Esophagus muscularis mucosa (tissue), 4 donors: Measurements from ENCODE around the gene CCNE1. TPM values are rescaled to one million over a fixed set of nuclear protein-coding genes. Genes with fewer than 3 reads are reported as not detected.

ENCODE experiments used
- DNase-seq: peaks from one replicate; pipeline ENCODE4 v3.0.0-alpha.2; 2017; ENCODE audit errors: extremely low spot score
- H3K27ac ChIP-seq, 4 donors: fragments of 200-600 bp; sonication (generic); replicated peaks in 1 of 4; 1 replicate in 3 of 4; 2 replicates in 1 of 4; pipeline ENCODE4 v1.5.1; 2016 to 2019; ENCODE audit warnings: mild to moderate bottlenecking in 1 of 4
- H3K27me3 ChIP-seq, 4 donors: fragments of 200-600 bp; sonication (generic); one replicate each; pipeline versions ENCODE4 v1.5.1 to v1.6.0; 2016 to 2019
- H3K36me3 ChIP-seq, 4 donors: fragments of 200-600 bp; sonication (generic); one replicate each; pipeline ENCODE4 v1.5.1; 2016 to 2019
- H3K4me1 ChIP-seq, 4 donors: fragments of 200-600 bp; sonication (generic); one replicate each; pipeline ENCODE4 v1.5.1; 2016 to 2019
- H3K4me3 ChIP-seq, 4 donors: fragments of 200-600 bp; sonication (generic); 1 replicate in 2 of 4; 2 replicates in 2 of 4; pipeline ENCODE4 v1.5.1; 2016 to 2019; ENCODE audit warnings: mild to moderate bottlenecking in 4 of 4, moderate library complexity in 1 of 4
- H3K9me3 ChIP-seq, 4 donors: fragments of 200-600 bp; sonication (generic); 1 replicate in 3 of 4; 2 replicates in 1 of 4; pipeline ENCODE4 v1.5.1; 2016 to 2019
- EP300 ChIP-seq: sonication (generic); formaldehyde crosslinking; IDR thresholded peaks from one replicate; pipeline ENCODE4 v1.6.1; 2017; ENCODE audit warnings: antibody characterized with exemption
- POLR2A ChIP-seq: fragments of 450-650 bp; IDR thresholded peaks from one replicate; pipeline ENCODE4 v1.6.1; 2017; ENCODE audit warnings: antibody characterized with exemption, moderate library complexity, mild to moderate bottlenecking, low read depth
- POLR2AphosphoS5 ChIP-seq, 2 donors: sonication (generic); formaldehyde crosslinking; IDR thresholded peaks; one replicate each; pipeline ENCODE4 v1.6.1; 2017; ENCODE audit warnings: antibody characterized with exemption in 2 of 2
- WGBS: methylation state at CpG from one replicate; pipeline ENCODE4 v1.1.5; 2018; 5-methylcytosine and 5-hydroxymethylcytosine counted together
- intact Hi-C: fragments of 100-400 bp; cut with DNase I; formaldehyde crosslinking; loops from one replicate; pipeline ENCODE4 v1.15.1; 2023
- total RNA-seq, 4 donors: library from RNA; depleted of rRNA; stranded (reverse); fragments of >200 nt; gene quantifications; one replicate each; pipeline versions ENCODE4 v1.1.0 to v1.2.1, GENCODE V29; 2016
- TF ChIP-seq, protein P1 (sequence below), 3 experiments: fragments of 200-600 bp in 2 of 3; fragments of 450-650 bp in 1 of 3; sonication (generic) in 2 of 3; IDR thresholded peaks; one replicate each; pipeline ENCODE4 v1.5.1; 2017 to 2019; ENCODE audit warnings: antibody characterized with exemption in 3 of 3, mild to moderate bottlenecking in 2 of 3, moderate library complexity in 1 of 3

Gene CCNE1
- total RNA-seq, 4 donors from 2014 or later: 0.42 to 4.0 (median 2.4) TPM

DNA sequence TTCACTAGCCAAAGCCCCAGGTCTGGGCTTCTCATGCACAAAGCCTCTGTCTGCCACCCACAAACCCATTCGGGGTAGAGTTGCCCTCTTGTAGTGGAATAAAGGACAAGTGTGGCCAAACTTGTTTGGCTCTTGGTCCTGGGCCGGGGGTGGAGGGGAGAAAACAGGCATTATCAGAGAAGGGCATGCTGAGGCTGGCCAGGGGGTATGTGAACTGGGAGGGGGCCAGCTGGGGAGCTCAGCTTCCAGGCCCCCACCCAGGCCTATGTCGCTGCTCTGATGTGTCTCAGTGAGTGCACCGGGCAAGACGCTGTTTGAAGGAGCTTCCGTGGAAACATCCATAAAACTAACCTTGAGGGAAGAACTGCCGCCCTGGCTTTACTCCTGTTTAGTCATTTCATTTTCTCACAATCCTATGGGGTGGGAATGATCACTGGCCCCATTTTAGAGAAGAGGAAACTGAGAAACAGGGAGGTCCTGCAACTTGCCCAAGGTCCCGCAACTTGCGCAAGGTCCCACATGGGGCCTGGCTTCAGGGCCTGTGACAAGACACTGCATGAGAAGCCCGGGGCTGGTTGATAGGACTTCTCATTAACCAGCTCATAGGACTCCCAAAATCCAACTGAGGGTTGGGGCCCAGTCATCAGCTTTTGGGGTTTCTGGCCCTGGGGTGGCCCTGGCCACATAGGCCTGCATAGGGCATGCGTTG is 30.8 kb downstream of the CCNE1 start:
- H3K4me1 ChIP-seq: peaks cover 20 to 28% (median 27%) of the 10 kb centered on the region in 4 donors
- WGBS: 84% methylated on average over 10 of the region's 11 CpGs
- H3K4me3 ChIP-seq: peak overlapping the region; percentile 55 to 87 (median 75)
- H3K27ac ChIP-seq: peak overlapping the region in 3 of 4 donors; percentile 84 to 90 (median 90)
- H3K36me3 ChIP-seq: no peaks in the 10 kb centered on the region
- peaks cover 0 to 20% (median 0%) of the 10 kb centered on the region in 4 donors for H3K27me3 ChIP-seq
- intact Hi-C loops: loop anchor here (5.0 kb wide), 1 partner anchor 35 kb away; no protein-coding TSS in a partner anchor
- no peak for TF ChIP-seq POLR2A
- no peak for TF ChIP-seq EP300
- TF ChIP-seq, protein P1, sequence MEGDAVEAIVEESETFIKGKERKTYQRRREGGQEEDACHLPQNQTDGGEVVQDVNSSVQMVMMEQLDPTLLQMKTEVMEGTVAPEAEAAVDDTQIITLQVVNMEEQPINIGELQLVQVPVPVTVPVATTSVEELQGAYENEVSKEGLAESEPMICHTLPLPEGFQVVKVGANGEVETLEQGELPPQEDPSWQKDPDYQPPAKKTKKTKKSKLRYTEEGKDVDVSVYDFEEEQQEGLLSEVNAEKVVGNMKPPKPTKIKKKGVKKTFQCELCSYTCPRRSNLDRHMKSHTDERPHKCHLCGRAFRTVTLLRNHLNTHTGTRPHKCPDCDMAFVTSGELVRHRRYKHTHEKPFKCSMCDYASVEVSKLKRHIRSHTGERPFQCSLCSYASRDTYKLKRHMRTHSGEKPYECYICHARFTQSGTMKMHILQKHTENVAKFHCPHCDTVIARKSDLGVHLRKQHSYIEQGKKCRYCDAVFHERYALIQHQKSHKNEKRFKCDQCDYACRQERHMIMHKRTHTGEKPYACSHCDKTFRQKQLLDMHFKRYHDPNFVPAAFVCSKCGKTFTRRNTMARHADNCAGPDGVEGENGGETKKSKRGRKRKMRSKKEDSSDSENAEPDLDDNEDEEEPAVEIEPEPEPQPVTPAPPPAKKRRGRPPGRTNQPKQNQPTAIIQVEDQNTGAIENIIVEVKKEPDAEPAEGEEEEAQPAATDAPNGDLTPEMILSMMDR (IDR thresholded peaks at IDR 0.05): no peak
- no peak for TF ChIP-seq POLR2AphosphoS5 (IDR thresholded peaks at IDR 0.05)
- no peaks in the 10 kb centered on the region for H3K9me3 ChIP-seq
- peak; percentile 78 for DNase-seq

DNA sequence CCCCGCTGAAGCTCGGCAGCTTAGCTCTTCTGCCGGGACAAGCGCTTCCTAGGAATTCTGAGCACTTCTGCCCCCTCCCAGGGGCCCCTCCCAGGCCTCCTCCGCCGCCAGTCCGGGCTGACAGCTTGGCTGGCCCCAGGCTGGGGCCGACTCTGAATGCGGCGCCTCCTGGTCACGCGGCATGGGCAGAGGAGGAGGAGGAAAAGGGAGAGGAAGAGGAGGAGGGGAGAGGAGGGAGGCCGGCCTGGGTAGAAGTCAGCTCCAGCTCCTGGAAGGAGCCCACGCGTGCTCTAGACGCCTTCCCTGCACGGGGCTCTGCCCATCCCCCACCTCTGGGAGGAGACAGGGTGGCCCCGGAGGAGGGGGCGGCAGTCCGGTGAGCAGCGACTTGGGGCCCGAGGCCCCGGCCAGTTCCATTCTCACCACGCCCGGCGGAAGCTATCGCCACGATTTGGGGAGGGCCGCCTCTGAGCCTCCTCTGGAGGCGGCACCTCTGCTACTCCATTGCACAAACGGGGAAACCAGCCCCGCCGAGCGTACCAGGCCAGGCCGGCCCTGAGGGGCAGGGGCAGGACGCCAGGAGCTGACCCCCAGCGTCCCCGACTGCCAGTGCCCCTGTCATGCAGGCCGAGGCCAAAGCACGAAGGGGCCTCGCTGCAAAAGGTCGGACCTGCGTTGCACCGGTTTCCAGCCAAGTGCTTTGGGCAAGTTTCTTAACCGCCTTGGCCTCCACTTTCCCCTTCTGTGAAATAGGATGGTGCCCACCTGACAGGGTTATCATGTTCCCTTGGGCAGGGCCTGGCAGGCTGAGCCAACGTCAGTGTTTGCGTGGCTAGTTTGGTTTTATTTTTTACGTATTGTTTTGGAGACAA is 31.6 kb downstream of the CCNE1 start:
- 8% methylated on average over 17 of the region's 48 CpGs for WGBS
- Histone ChIP-seq H3K27me3 (peaks cover 0 to 20% (median 0%) of the 10 kb centered on the region in 4 donors), H3K4me3 (peak overlapping the region; percentile 55 to 87 (median 75)), H3K27ac (peak overlapping the region in 3 of 4 donors; percentile 84 to 90 (median 90)), H3K36me3 (no peaks in the 10 kb centered on the region), H3K9me3 (no peaks in the 10 kb centered on the region), H3K4me1 (peaks cover 20 to 28% (median 27%) of the 10 kb centered on the region in 4 donors)
- TF ChIP-seq POLR2AphosphoS5 (IDR thresholded peaks at IDR 0.05): peak in 1 of 2 donors; percentile 27
- TF ChIP-seq, protein P1 (IDR thresholded peaks at IDR 0.05): no peak
- peak; percentile 92 for DNase-seq
- intact Hi-C loops: loop anchor here (5.0 kb wide), 1 partner anchor 36 kb away; no protein-coding TSS in a partner anchor

DNA sequence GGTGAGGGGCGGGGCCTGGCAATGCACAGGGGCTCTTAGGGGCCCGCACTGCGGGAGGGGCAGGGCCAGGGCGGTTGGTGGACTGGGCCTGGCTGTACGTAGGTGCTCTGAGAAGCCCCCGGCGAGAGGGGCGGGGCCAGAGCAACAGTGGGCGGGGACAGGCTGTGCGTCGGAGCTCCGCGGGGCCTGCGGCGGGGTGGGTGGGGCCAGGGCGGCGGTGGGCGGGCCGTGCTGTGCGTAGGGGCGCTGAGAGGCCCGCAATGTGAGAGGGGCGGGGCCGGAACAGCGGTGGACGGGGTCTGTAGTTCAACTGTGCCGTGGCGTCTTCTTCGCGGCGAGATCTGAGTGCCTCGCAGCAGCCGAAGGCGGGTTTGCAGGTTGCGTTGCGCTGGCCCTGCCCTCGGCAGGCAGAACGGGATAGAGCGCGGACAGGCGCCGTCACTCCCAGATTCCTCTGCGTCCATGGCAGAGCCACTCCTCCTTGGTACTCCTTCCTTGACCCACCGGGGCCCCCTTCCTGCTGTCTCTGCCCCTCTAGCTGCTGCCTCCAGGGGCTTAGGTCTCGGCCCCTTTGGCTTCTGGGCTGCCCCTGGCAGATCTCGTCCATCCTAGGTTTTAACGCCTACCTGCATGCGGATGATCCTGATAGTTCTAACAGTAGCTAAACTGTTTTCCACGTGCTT is 33.2 kb downstream of the CCNE1 start:
- Histone ChIP-seq H3K9me3 (no peaks in the 10 kb centered on the region), H3K4me1 (peaks cover 20 to 28% (median 27%) of the 10 kb centered on the region in 4 donors), H3K4me3 (peak overlapping the region; percentile 55 to 87 (median 75)), H3K27ac (peak overlapping the region; percentile 84 to 90 (median 89)), H3K36me3 (no peaks in the 10 kb centered on the region), H3K27me3 (peaks cover 0 to 8% (median 0%) of the 10 kb centered on the region in 4 donors)
- peak; percentile 98 for DNase-seq
- WGBS: 1% methylated on average over 14 of the region's 49 CpGs
- intact Hi-C loops: loop anchor here (5.0 kb wide), 1 partner anchor 38 kb away; no protein-coding TSS in a partner anchor
- TF ChIP-seq EP300: no peak
- TF ChIP-seq POLR2A: no peak
- TF ChIP-seq, protein P1 (IDR thresholded peaks at IDR 0.05): no peak
- peak; percentile 65 to 70 for TF ChIP-seq POLR2AphosphoS5 (IDR thresholded peaks at IDR 0.05)

DNA sequence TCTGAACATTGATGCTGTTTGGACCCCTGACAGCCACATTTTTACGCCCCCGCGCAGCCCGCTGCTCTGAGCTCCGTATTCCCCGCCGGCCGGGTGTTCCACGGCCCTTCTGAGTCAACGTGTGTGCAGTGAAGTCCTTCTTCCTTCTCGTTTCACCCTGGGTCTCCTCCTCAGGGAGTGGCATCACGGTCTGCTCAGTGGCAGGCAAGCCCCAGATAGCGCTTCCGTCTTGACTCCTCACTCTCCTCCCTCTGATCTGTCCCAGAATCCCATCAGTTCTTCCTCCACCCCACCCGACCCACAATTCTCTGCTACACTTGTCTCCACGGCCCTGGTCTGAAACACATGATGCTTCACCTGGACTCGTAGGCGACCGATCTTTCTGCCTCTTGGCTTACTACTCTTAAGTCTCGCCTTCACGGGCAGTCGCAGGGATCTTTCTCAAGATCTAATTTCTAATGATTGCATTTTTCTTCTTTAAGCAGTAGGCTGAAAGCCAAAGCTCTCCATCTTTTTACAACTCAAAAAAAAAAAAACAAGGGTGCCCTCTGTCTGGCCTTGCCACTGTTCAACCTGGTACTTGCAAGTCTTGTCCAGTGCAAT is 33.9 kb downstream of the CCNE1 start:
- peaks cover 20 to 28% (median 27%) of the 10 kb centered on the region in 4 donors for H3K4me1 ChIP-seq
- TF ChIP-seq, protein P1 (IDR thresholded peaks at IDR 0.05): no peak
- TF ChIP-seq POLR2A (no peak), EP300 (no peak), POLR2AphosphoS5 (IDR thresholded peaks at IDR 0.05) (no peak)
- H3K36me3 ChIP-seq: no peaks in the 10 kb centered on the region
- H3K4me3 ChIP-seq: peak overlapping the region; percentile 55 to 87 (median 75)
- 3% methylated on average over 22 of the region's 22 CpGs for WGBS
- peak overlapping the region; percentile 84 to 90 (median 89) for H3K27ac ChIP-seq
- DNase-seq: no peak
- intact Hi-C loops: no loop called here
- H3K27me3 ChIP-seq: peaks cover 0 to 1% (median 0%) of the 10 kb centered on the region in 4 donors
- no peaks in the 10 kb centered on the region for H3K9me3 ChIP-seq
